Prostate gland (tissue), 2 donors: ENCODE measurements around the gene PSKH1. TPM values are rescaled to one million over a fixed set of nuclear protein-coding genes. Genes with fewer than 3 reads are reported as not detected.
"Not testable (repeated sequence)": the region's sequence is repeated elsewhere in the genome, so short reads cannot be mapped to it uniquely, and the experiment has no call there.

Source experiments
- DNase-seq: peaks from one replicate; pipeline ENCODE4 v3.0.0-alpha.2; 2019; ENCODE audit warnings: low spot score
- H3K27ac ChIP-seq, 2 donors: fragments of 200-600 bp; sonication (generic); 2 replicates each; pipeline ENCODE4 v1.5.1; 2017 to 2019
- H3K27me3 ChIP-seq: fragments of 200-600 bp; sonication (generic); replicated peaks from 2 replicates; pipeline ENCODE4 v1.5.1; 2019; ENCODE audit not compliant: insufficient read depth
- H3K36me3 ChIP-seq, 2 donors: fragments of 200-600 bp; sonication (generic); 1 replicate in 1 of 2; 2 replicates in 1 of 2; pipeline versions ENCODE4 v1.5.1 to v1.8.1; 2017 to 2019
- H3K4me1 ChIP-seq: fragments of 200-600 bp; sonication (generic); replicated peaks from 2 replicates; pipeline ENCODE4 v1.5.1; 2019
- H3K4me3 ChIP-seq, 2 donors: fragments of 200-600 bp; sonication (generic); 2 replicates each; pipeline ENCODE4 v1.5.1; 2017 to 2019
- H3K9me3 ChIP-seq: fragments of 200-600 bp; sonication (generic); 2 replicates; pipeline ENCODE4 v1.5.1; 2017
- POLR2A ChIP-seq: fragments of 450-650 bp; IDR thresholded peaks from one replicate; pipeline ENCODE4 v1.6.1; 2016; ENCODE audit warnings: antibody characterized with exemption, mild to moderate bottlenecking
- POLR2AphosphoS5 ChIP-seq: sonication (generic); formaldehyde crosslinking; IDR thresholded peaks from one replicate; pipeline ENCODE4 v1.6.1; 2017; ENCODE audit warnings: antibody characterized with exemption
- WGBS: methylation state at CpG from one replicate; pipeline ENCODE4 v1.1.5; 2018; 5-methylcytosine and 5-hydroxymethylcytosine counted together
- intact Hi-C: fragments of 100-400 bp; cut with DNase I; formaldehyde crosslinking; loops from one replicate; pipeline ENCODE4 v1.14.2; 2022
- total RNA-seq, 2 donors: library from RNA; depleted of rRNA; stranded (reverse); fragments of >200 nt; gene quantifications; one replicate each; pipeline ENCODE4 v1.1.0, GENCODE V29; 2016
- TF ChIP-seq, protein P1 (sequence below), 4 experiments: fragments of 200-600 bp in 2 of 4; fragments of 450-650 bp in 2 of 4; sonication (generic) in 2 of 4; IDR thresholded peaks; 1 replicate in 3 of 4; 2 replicates in 1 of 4; pipeline ENCODE4 v1.5.1; 2016 to 2019; ENCODE audit warnings: antibody characterized with exemption in 4 of 4, mild to moderate bottlenecking in 2 of 4, moderate library complexity in 2 of 4

The PSKH1 gene
- total RNA-seq, 2 donors from 2014 or later: 16.7 to 53.2 TPM

DNA sequence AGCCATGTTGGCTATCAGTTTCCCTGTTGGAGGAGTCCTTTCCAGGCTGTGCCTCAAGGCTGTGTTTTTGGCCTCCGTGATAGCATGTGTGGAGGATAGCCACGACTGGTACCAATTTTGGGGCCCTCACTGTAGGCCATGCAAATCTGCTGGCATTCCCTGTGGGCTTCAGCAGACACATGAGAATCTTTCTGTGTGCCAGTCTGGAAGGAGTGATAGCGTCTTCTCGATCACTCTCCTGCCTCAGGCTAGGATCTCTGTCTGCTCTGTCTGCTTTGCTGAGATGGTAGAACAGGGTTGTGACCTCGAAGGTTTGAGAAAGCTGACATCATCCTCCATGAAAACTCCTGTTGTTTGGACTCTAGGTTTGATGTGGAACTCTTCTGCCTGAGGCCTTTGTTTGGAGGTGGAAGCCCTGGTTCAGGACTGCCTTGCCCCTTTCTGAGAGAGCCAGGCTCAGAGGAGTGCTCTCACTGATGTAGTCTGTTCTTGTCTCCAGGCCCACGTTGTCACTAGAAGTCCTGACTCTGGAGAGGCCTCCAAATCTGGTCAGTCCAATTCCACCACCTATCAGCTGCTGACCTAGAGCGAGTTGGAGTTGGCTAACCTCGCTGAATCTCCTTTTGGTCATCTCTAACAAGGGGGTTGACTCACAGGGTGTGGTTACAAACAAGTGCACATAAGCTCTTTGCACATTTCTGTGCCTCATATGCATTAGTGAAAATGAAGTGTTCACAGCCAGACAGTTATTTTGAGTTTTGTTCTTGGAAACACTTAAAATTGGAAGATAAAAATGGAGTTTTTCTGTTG, 32.3 kb upstream of the PSKH1 start:
- 91% methylated on average over 8 of the region's 8 CpGs for WGBS
- no peak for TF ChIP-seq POLR2AphosphoS5
- DNase-seq: no peak
- H3K27ac ChIP-seq: no peak overlapping the region
- H3K4me1 ChIP-seq: peaks cover 4% of the 10 kb centered on the region
- no peaks in the 10 kb centered on the region for H3K27me3 ChIP-seq
- intact Hi-C loops: no loop called here
- no peaks in the 10 kb centered on the region for H3K36me3 ChIP-seq
- no peak overlapping the region for H3K4me3 ChIP-seq
- no peaks in the 10 kb centered on the region for H3K9me3 ChIP-seq

DNA sequence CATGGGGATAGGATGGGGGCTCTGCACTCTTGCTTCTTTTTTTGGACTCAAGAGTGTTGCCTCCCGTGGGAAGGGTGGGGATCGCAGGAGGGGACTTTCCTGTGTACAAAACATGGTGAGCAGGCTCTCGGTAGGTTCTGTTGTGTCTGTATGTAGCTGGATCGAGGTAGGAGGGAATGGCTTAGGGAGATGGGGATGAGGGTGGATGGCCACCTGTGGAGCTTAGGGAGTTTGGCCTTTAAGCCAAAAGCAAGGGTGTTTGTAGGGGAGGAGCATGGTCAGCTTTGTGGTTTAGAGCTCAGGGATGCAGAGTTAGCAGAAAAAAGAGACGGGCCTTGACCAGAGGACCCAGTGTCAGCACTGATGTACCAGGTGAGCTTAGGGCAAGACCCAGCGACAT, 31.2 kb upstream of the PSKH1 start:
- H3K36me3 ChIP-seq: peaks cover 0 to 1% of the 10 kb centered on the region in 2 donors
- no peak overlapping the region for H3K27ac ChIP-seq
- intact Hi-C loops: no loop called here
- no peaks in the 10 kb centered on the region for H3K27me3 ChIP-seq
- H3K9me3 ChIP-seq: no peaks in the 10 kb centered on the region
- TF ChIP-seq POLR2A (no peak), POLR2AphosphoS5 (no peak)
- TF ChIP-seq, protein P1, sequence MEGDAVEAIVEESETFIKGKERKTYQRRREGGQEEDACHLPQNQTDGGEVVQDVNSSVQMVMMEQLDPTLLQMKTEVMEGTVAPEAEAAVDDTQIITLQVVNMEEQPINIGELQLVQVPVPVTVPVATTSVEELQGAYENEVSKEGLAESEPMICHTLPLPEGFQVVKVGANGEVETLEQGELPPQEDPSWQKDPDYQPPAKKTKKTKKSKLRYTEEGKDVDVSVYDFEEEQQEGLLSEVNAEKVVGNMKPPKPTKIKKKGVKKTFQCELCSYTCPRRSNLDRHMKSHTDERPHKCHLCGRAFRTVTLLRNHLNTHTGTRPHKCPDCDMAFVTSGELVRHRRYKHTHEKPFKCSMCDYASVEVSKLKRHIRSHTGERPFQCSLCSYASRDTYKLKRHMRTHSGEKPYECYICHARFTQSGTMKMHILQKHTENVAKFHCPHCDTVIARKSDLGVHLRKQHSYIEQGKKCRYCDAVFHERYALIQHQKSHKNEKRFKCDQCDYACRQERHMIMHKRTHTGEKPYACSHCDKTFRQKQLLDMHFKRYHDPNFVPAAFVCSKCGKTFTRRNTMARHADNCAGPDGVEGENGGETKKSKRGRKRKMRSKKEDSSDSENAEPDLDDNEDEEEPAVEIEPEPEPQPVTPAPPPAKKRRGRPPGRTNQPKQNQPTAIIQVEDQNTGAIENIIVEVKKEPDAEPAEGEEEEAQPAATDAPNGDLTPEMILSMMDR (IDR thresholded peaks at IDR 0.05): no peak
- 94% methylated on average over 6 of the region's 6 CpGs for WGBS
- no peak overlapping the region for H3K4me3 ChIP-seq
- H3K4me1 ChIP-seq: peaks cover 4% of the 10 kb centered on the region
- no peak for DNase-seq

DNA sequence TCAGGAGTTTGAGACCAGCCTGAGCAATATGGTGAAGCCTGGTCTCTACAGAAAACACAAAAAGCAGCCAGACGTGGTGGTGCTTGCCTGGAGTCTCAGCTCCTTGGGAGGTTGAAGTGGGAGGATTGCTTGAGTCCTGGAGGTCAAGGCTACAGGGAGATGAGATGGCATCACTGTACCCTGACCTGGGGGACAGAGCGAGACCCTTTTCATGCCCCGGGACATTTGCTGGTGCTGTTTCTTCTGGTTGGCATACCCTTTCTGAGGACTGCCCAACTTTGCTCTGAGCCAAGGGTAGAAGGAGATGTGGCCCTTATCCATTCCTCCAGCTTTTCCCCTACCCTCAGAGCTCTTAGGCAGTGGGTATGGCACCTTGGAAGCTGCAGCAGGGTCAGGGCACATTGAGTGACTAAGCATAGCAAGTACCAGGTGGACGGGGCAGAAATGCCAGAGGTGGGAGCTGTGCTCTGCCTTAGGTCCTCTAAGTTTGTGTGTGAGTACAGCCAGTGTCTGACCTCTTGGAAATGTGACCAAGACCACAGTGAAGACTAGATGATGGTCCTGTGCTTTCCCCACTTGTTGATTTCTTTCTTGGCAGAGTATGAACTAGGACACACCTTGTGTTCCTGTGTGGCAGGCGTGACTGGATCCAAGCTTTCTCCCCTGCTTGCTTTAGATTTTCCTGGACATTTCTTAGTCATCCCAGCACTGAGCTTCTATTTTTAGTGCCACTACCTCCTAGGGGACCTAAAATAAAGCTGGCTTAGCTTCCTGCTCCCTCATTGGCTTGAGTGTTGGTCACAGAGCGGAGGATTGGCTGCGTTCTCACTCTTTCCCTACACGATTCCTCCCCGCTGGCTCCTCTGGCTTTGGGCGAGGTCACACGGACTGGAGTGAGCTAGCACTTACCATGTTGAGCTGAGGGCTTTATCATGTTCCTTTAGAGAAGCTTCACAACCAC, 30.2 kb upstream of the PSKH1 start:
- no peak overlapping the region for H3K27ac ChIP-seq
- H3K36me3 ChIP-seq: peaks cover 0 to 6% of the 10 kb centered on the region in 2 donors
- H3K4me1 ChIP-seq: no peaks in the 10 kb centered on the region
- DNase-seq: no peak
- 73% methylated on average over 11 of the region's 11 CpGs for WGBS
- no peak overlapping the region for H3K4me3 ChIP-seq
- intact Hi-C loops: no loop called here
- TF ChIP-seq POLR2A: no peak
- TF ChIP-seq POLR2AphosphoS5: no peak
- TF ChIP-seq, protein P1 (IDR thresholded peaks at IDR 0.05): no peak
- H3K27me3 ChIP-seq: no peaks in the 10 kb centered on the region
- no peaks in the 10 kb centered on the region for H3K9me3 ChIP-seq

DNA sequence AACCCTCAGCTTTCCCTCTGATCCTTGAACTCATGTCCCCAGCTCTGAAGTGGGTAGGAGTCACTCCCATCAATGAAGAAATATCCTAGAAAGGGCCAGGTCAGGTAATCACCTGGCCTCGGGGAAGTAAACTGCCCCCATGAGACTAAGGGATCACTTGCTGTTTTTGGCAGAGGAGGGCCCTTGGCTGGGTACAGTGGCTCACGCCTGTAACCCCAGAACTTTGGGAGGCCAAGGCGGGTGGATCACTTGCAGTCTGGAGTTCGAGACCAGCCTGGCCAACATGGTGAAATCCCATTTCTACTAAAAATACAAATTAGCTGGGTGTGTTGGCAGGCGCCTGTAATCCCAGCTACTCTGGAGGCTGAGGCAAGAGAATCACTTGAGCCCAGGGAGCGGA, 29.0 kb upstream of the PSKH1 start:
- H3K36me3 ChIP-seq, intact Hi-C loops, H3K27ac ChIP-seq, DNase-seq, H3K4me3 ChIP-seq, H3K9me3 ChIP-seq, H3K27me3 ChIP-seq, H3K4me1 ChIP-seq: not testable (repeated sequence)
- WGBS: 95% methylated on average over 6 of the region's 6 CpGs

DNA sequence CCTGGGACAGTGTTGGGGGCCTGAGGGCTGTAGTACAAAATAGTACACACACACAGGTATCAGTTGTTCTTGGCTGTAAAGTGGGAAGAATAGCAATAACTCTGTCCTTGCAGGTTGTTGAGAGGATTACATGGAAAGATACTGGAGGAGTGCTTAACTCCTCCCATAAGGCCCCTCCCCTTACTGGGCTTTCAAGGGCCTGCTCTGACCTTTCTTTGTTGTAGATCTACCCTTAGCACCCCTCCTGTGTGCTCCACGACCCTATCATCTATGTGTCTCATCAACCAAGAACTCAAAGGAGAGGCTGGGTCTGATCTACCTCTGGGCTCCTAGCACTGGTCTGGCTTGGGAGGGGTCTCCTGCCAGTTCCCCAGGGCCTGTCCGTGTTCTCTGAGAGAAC, 28.5 kb upstream of the PSKH1 start:
- 79% methylated on average over 2 of the region's 2 CpGs for WGBS
- Histone ChIP-seq H3K4me1 (no peaks in the 10 kb centered on the region), H3K36me3 (peaks cover 0 to 6% of the 10 kb centered on the region in 2 donors), H3K4me3 (no peak overlapping the region), H3K9me3 (no peaks in the 10 kb centered on the region), H3K27me3 (no peaks in the 10 kb centered on the region), H3K27ac (no peak overlapping the region)
- no peak for TF ChIP-seq POLR2AphosphoS5
- TF ChIP-seq, protein P1 (IDR thresholded peaks at IDR 0.05): no peak
- no peak for TF ChIP-seq POLR2A
- no peak for DNase-seq
- intact Hi-C loops: no loop called here
